ENCODE measurements around the gene SPACA5B.
"Not testable (repeated sequence)": the region's sequence is repeated elsewhere in the genome, so short reads cannot be mapped to it uniquely, and the experiment has no call there.

The SPACA5B gene

GRCh38 chrX:48107717-48108116 is 22.7 kb upstream of the SPACA5B start:
- Histone ChIP-seq H3K27ac (no peak overlapping the region), H3K4me3 (no peak overlapping the region)
- DNase-seq (ENCODE audit: low spot score), result no peak
- TF ChIP-seq, protein P1, sequence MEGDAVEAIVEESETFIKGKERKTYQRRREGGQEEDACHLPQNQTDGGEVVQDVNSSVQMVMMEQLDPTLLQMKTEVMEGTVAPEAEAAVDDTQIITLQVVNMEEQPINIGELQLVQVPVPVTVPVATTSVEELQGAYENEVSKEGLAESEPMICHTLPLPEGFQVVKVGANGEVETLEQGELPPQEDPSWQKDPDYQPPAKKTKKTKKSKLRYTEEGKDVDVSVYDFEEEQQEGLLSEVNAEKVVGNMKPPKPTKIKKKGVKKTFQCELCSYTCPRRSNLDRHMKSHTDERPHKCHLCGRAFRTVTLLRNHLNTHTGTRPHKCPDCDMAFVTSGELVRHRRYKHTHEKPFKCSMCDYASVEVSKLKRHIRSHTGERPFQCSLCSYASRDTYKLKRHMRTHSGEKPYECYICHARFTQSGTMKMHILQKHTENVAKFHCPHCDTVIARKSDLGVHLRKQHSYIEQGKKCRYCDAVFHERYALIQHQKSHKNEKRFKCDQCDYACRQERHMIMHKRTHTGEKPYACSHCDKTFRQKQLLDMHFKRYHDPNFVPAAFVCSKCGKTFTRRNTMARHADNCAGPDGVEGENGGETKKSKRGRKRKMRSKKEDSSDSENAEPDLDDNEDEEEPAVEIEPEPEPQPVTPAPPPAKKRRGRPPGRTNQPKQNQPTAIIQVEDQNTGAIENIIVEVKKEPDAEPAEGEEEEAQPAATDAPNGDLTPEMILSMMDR (IDR thresholded peaks at IDR 0.05), result no peak

DNA sequence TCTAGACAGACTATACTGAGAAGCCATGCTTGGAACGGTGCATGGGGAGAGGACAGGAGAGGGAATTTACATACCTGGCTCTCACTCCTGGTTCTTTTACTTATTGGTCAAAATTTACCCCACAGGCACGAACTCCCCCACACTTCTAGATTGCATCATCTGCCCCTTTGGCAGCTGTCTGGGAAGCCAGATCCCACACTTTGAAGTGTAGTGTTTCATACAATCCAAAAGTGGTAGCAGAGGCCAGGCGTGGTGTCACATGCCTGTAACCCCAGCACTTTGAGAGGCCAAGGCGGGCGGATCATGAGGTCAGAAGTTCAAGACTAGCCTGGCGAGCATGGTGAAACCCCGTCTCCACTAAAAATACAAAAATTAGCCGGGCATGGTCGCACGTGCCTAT is 5.1 kb upstream of the SPACA5B start:
- not testable (repeated sequence) for H3K4me3 ChIP-seq; DNase-seq (ENCODE audit: low spot score); H3K27ac ChIP-seq

DNA sequence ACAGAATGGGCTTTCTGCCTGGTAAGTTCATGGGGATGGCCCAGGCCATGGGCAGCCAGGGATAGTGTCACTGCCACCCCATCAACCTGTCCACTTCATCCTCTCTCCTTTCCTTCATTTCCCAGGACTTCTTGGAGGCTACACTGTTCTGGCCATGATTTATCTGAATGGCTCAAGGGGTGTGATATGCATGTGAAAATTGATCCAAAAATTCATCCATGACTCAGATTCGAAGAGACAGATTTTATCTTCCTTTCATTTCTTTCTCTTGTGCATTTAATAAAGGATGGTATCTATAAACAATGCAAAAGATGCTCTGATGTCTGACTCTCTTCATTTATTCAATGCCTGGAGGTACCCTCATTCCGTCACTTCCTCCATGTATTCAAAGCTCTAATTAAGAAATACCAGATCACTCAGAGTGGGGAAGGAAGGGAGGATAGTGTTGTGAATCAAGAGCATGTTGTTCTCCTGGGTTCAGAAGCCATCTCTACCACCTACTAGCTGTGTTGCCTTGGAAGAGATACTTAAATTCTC is 1.9 kb downstream of the SPACA5B start:
- not testable (repeated sequence) for H3K4me3 ChIP-seq; DNase-seq (ENCODE audit: low spot score); H3K27ac ChIP-seq

DNA sequence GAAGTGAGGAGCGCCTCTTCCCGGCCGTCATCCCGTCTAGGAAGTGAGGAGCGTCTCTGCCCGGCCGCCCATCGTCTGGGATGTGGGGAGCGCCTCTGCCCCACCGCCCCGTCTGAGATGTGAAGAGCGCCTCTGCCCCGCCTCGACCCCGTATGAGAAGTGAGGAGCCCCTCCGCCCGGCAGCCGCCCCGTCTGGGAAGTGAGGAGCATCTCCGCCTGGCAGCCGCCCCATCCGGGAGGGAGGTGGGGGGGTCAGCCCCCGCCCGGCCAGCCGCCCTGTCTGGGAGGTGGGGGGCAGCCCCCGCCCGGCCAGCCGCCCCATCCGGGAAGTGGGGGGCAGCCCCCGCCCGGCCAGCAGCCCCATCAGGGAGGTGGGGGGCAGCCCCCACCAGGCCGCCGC is 8.7 kb downstream of the SPACA5B start:
- H3K4me3 ChIP-seq; H3K27ac ChIP-seq; DNase-seq (ENCODE audit: low spot score): not testable (repeated sequence)

- not testable (repeated sequence) for DNase-seq (ENCODE audit: low spot score); H3K4me3 ChIP-seq; H3K27ac ChIP-seq
Measured at GRCh38 chrX:48141810-48142508, 11.5 kb downstream of the SPACA5B start.

DNA sequence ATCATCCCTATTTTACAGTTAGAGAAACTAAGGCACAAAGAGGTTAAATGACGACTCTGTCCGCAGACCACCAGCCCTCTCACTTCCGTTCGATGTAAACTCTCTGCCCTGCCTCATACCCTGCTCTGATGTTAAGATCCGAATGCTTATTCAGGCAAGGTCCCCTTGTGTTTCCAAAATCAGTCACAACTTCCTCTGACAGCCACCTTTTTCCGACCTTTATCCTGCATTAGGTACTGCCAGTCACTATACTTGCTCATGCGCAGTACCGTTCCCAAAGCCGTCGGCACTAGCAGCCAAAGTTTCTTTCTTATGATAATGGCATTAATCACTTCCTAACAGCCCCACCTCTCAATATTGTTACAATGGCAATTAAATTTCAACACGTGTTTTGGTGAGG is 12.3 kb downstream of the SPACA5B start:
- not testable (repeated sequence) for H3K4me3 ChIP-seq; DNase-seq (ENCODE audit: low spot score); H3K27ac ChIP-seq

DNA sequence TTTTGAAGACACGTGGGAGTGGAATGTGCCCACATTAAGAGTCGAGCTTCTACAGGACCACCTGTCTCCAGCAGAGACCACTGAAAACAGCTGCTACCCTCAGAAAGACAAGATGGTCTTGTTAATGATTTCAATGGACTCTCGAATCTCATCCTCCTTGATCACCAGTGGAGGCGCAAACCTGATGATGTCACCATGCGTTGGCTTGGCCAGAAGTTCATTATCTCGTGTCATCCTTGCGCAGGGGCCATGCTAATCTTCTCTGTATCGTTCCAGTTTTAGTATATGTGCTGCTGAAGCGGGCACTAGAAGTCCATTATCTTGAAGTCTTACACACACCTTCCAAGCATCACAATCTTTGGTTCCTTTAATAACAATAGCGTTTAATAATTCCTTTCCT is 23.3 kb downstream of the SPACA5B start:
- no peak overlapping the region for H3K4me3 ChIP-seq
- no peak overlapping the region for H3K27ac ChIP-seq
- no peak for DNase-seq (ENCODE audit: low spot score)

DNA sequence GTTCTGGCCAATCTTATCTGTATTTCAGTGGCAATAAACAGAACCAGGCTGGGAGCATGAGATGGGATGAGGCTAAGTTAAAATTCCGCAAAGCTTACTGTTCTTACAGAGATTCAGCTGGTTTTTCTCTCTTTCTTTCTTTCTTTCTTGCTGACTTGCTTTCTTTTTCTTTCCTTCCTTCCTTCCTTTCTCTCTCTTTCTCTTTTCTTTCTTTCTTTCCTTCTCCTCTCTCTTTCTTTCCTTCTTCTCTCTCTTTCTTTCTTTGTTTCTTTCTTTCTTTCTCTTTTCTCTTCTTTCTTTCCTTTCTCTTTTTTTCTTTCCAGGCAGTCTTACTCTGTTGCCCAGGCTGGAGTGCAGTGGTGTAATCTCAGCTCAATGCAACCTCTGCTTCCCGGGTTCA is 24.4 kb downstream of the SPACA5B start:
- Histone ChIP-seq H3K27ac (no peak overlapping the region), H3K4me3 (no peak overlapping the region)
- no peak for DNase-seq (ENCODE audit: low spot score)
- TF ChIP-seq, protein P1 (IDR thresholded peaks at IDR 0.05), result no peak

More for the DNA sequence above, 23.3 kb downstream of the SPACA5B start:
- TF ChIP-seq, protein P1 (IDR thresholded peaks at IDR 0.05), result no peak

GRCh38 chrX:48156014-48156413 is 25.6 kb downstream of the SPACA5B start:
- TF ChIP-seq, protein P1 (IDR thresholded peaks at IDR 0.05), result no peak
- Histone ChIP-seq H3K27ac (no peak overlapping the region), H3K4me3 (no peak overlapping the region)
- DNase-seq (ENCODE audit: low spot score), result no peak

- no peak overlapping the region for H3K27ac ChIP-seq
- DNase-seq (ENCODE audit: low spot score), result no peak
- TF ChIP-seq, protein P1 (IDR thresholded peaks at IDR 0.05), result no peak
- no peak overlapping the region for H3K4me3 ChIP-seq
Measured at GRCh38 chrX:48165241-48165640, 34.8 kb downstream of the SPACA5B start.

DNA sequence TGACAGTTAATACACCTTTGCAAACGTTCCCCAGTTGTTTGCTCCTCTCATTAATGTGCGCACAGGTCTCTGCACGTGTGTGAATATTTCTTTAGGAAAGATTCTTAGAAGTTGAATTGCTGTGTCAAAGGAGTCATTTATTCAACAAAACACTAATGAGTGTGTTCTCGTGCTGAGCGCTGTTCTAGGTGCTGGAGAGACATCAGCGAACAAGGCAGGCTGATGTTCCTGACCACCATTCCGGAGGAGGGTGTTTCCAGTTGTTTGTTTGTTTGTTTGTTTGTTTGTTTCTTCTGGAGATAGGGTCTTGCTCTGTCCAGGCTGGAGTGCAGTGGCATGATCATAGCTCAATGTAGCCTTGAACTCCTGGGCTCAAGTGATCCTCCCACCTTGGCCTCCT is 35.9 kb downstream of the SPACA5B start:
- not testable (repeated sequence) for H3K4me3 ChIP-seq, H3K27ac ChIP-seq

More for the DNA sequence above, 35.9 kb downstream of the SPACA5B start:
- not testable (repeated sequence) for DNase-seq (ENCODE audit: low spot score)

Measured in coronary artery (tissue), 2 donors.